HG03025 (cell line): ENCODE results near the gene ARHGAP22.

Source experiments
- ATAC-seq: cut with Tn5 transposase; IDR thresholded peaks from one replicate; pipeline ENCODE4 v1.9.1; 2021; ENCODE audit warnings: mild to moderate bottlenecking, moderate library complexity; ENCODE audit not compliant: unreplicated experiment, low FRiP score

ARHGAP22 gene

GRCh38 chr10:48503293-48503911 lies 101.5 kb downstream of the ARHGAP22 start:
- ATAC-seq, result no peak

GRCh38 chr10:48502791-48503190 lies 102.1 kb downstream of the ARHGAP22 start:
- ATAC-seq, result no peak

- ATAC-seq, result no peak
These were observed 102.8 kb downstream of the ARHGAP22 start for GRCh38 chr10:48501787-48502771.

- ATAC-seq, result no peak
These were observed 103.6 kb downstream of the ARHGAP22 start for GRCh38 chr10:48501226-48501625.

GRCh38 chr10:48500771-48501170 lies 104.1 kb downstream of the ARHGAP22 start:
- no peak for ATAC-seq

- no peak for ATAC-seq
These were observed 105.8 kb downstream of the ARHGAP22 start for GRCh38 chr10:48498940-48499510.

- ATAC-seq, result no peak
These were observed 106.8 kb downstream of the ARHGAP22 start for GRCh38 chr10:48497780-48498770.

GRCh38 chr10:48496831-48497779 lies 107.8 kb downstream of the ARHGAP22 start:
- ATAC-seq, result no peak

GRCh38 chr10:48496105-48496830 lies 108.6 kb downstream of the ARHGAP22 start:
- no peak for ATAC-seq

- no peak for ATAC-seq
These were observed 109.4 kb downstream of the ARHGAP22 start for GRCh38 chr10:48495282-48496045.

- ATAC-seq, result no peak
These were observed 110.3 kb downstream of the ARHGAP22 start for GRCh38 chr10:48494611-48495010.

- no peak for ATAC-seq
These were observed 110.8 kb downstream of the ARHGAP22 start for GRCh38 chr10:48494073-48494472.

- no peak for ATAC-seq
These were observed 111.6 kb downstream of the ARHGAP22 start for GRCh38 chr10:48493083-48493871.

- no peak for ATAC-seq
These were observed 112.7 kb downstream of the ARHGAP22 start for GRCh38 chr10:48492201-48492600.

- ATAC-seq, result no peak
These were observed 113.3 kb downstream of the ARHGAP22 start for GRCh38 chr10:48491392-48492139.

- no peak for ATAC-seq
These were observed 113.9 kb downstream of the ARHGAP22 start for GRCh38 chr10:48490946-48491345.
